ENCODE results near the gene TLL2.

DNA sequence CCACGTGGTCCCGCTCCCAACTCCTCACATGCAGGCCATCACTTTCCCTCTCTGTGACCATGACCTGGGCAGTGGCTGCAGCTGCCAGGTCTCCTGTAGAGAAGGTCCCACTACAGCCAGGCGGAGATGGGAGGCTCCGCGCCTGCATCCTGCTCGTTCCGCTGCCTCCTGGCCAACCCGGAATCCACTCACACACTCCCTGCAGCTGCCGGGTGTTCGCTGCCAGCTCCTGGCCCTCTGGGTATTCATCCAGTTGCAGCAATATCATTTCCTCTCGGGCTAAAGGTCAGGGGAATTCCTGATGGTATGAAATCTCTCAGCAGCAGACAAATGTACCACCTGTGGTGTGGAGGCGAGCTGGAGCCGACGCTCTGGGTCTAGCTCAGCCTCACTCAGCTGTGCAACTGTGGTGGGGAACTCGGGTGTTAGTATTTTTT, 65.7 kb downstream of the TLL2 start:
- TF ChIP-seq CTCF (IDR thresholded peaks at IDR 0.05) (no peak), EP300 (IDR thresholded peaks at IDR 0.05) (no peak)

Data from upper lobe of left lung (tissue), 4 donors.